SK-N-SH (cell line): ENCODE results near the gene FOXO1. TPM values are rescaled to one million over a fixed set of nuclear protein-coding genes. Genes with fewer than 3 reads are reported as not detected.

Experiments
- CTCF ChIA-PET: fragments of 300-600, 350-600 bp; formaldehyde crosslinking; extraction: SDS; loops from one replicate; lab custom pipeline; 2021; lab: Yijun Ruan, JAX
- POLR2A ChIA-PET: fragments of 350-600 bp; sonication (Branson Sonifier 250); formaldehyde crosslinking; extraction: SDS; loops from one replicate; lab custom pipeline; 2020; ENCODE audit warnings: antibody characterized with exemption, inconsistent platforms; lab: Yijun Ruan, JAX
- DNase-seq: peaks from one replicate; pipeline ENCODE4 v3.0.0; 2012
- H2AFZ ChIP-seq: fragments of 200-600 bp; sonication (generic); 2 replicates; pipeline ENCODE4 v1.8.1; 2016; ENCODE audit warnings: antibody characterized with exemption, mild to moderate bottlenecking, low read depth
- H3F3A ChIP-seq: fragments of 200-600 bp; sonication (generic); replicated peaks from 2 replicates; pipeline ENCODE3; 2016; ENCODE audit warnings: antibody characterized with exemption, mild to moderate bottlenecking; ENCODE audit not compliant: insufficient read depth
- H3K27ac ChIP-seq, 2 experiments: fragments of 200-500 bp in 1 of 2; fragments of 200-600 bp in 1 of 2; sonication (Bioruptor generic) in 1 of 2; sonication (generic), shearing (Covaris generic) in 1 of 2; 2 replicates each; pipeline versions ENCODE4 v1.5.1 to v1.6.1; 2014 to 2016; ENCODE audit warnings: low read depth in 2 of 2, inconsistent platforms in 1 of 2, low read length in 1 of 2, mild to moderate bottlenecking in 1 of 2, mixed read lengths in 1 of 2
- H3K27me3 ChIP-seq: fragments of 200-600 bp; sonication (generic), shearing (Covaris generic); 2 replicates; pipeline ENCODE4 v1.6.1; 2016; ENCODE audit warnings: mixed run types; ENCODE audit not compliant: insufficient read depth
- H3K36me3 ChIP-seq, 2 experiments: fragments of 200-500 bp in 1 of 2; fragments of 200-600 bp in 1 of 2; sonication (Bioruptor generic) in 1 of 2; sonication (generic) in 1 of 2; replicated peaks in 1 of 2; 2 replicates each; pipeline versions ENCODE3 to v1.5.1; 2014 to 2016; ENCODE audit warnings: low read length in 1 of 2, mild to moderate bottlenecking in 1 of 2; ENCODE audit not compliant: insufficient read depth in 2 of 2, control insufficient read depth in 1 of 2
- H3K4me1 ChIP-seq, 2 experiments: fragments of 200-500 bp in 1 of 2; fragments of 200-600 bp in 1 of 2; sonication (Bioruptor generic) in 1 of 2; sonication (generic), shearing (Covaris generic) in 1 of 2; 2 replicates each; pipeline versions ENCODE4 v1.5.1 to v1.6.1; 2014 to 2016; ENCODE audit warnings: low read depth in 1 of 2, low read length in 1 of 2, mixed run types in 1 of 2; ENCODE audit not compliant: insufficient read depth in 2 of 2, control insufficient read depth in 1 of 2
- H3K4me2 ChIP-seq: fragments of 200-600 bp; sonication (generic), shearing (Covaris generic); 2 replicates; pipeline ENCODE4 v1.6.1; 2017; ENCODE audit warnings: mixed run types
- H3K4me3 ChIP-seq, 2 experiments: fragments of 200-500 bp in 1 of 2; fragments of 200-600 bp in 1 of 2; sonication (Bioruptor generic) in 1 of 2; sonication (generic), shearing (Covaris generic) in 1 of 2; 2 replicates each; pipeline versions ENCODE4 v1.5.1 to v1.8.1; 2014 to 2016; ENCODE audit warnings: low read depth in 2 of 2, inconsistent platforms in 1 of 2, low read length in 1 of 2, mild to moderate bottlenecking in 1 of 2, mixed read lengths in 1 of 2, moderate library complexity in 1 of 2
- H3K79me2 ChIP-seq: fragments of 200-600 bp; sonication (generic); 2 replicates; pipeline ENCODE4 v1.8.1; 2017; ENCODE audit warnings: mild to moderate bottlenecking; ENCODE audit not compliant: insufficient read depth
- H3K9ac ChIP-seq: fragments of 200-600 bp; sonication (generic); 2 replicates; pipeline ENCODE4 v1.6.1; 2017; ENCODE audit warnings: mixed run types
- H3K9me2 ChIP-seq: fragments of 200-600 bp; sonication (generic); 2 replicates; pipeline ENCODE4 v1.6.1; 2017; ENCODE audit warnings: mixed run types
- H3K9me3 ChIP-seq: fragments of 200-600 bp; sonication (generic); 2 replicates; pipeline ENCODE4 v1.6.1; 2017; ENCODE audit warnings: mixed run types, mild to moderate bottlenecking, moderate library complexity
- H4K20me1 ChIP-seq: fragments of 200-600 bp; sonication (generic); 2 replicates; pipeline ENCODE4 v1.6.1; 2017; ENCODE audit warnings: mild to moderate bottlenecking, mixed run types; ENCODE audit not compliant: insufficient read depth
- CTCF ChIP-seq: fragments of 200-600 bp; sonication (generic); IDR thresholded peaks from 2 replicates; pipeline ENCODE4 v1.6.1; 2017; ENCODE audit warnings: antibody characterized with exemption, mild to moderate bottlenecking, moderate library complexity
- EP300 ChIP-seq, 2 experiments: IDR thresholded peaks; 2 replicates each; pipeline versions ENCODE4 v1.4.0 to v1.6.1; 2012; ENCODE audit warnings: borderline replicate concordance in 1 of 2, low read depth in 1 of 2, low read length in 1 of 2
- GATA2 ChIP-seq: sonication (generic); formaldehyde crosslinking; IDR thresholded peaks from 2 replicates; pipeline ENCODE4 v1.5.0; 2020; ENCODE audit warnings: mild to moderate bottlenecking, missing genetic modification reagents
- PBX3 ChIP-seq: IDR thresholded peaks from 2 replicates; pipeline ENCODE4; 2012
- SMC3 ChIP-seq: IDR thresholded peaks from 2 replicates; pipeline ENCODE4 v1.6.1; 2012; ENCODE audit warnings: low read depth, low read length, improper control_type of control experiment
- TCF12 ChIP-seq: IDR thresholded peaks from 2 replicates; pipeline ENCODE4 v1.4.0; 2012
- TEAD4 ChIP-seq: IDR thresholded peaks from 2 replicates; pipeline ENCODE4 v1.4.0; 2012; ENCODE audit warnings: mild to moderate bottlenecking, borderline replicate concordance; ENCODE audit not compliant: insufficient read depth
- YY1 ChIP-seq: IDR thresholded peaks from 2 replicates; pipeline ENCODE4 v1.4.0; 2012; ENCODE audit warnings: low read depth, mild to moderate bottlenecking
- WGBS: methylation state at CpG from one replicate; pipeline ENCODE4 v1.1.6; 2017; ENCODE audit warnings: low lambda C conversion rate; 5-methylcytosine and 5-hydroxymethylcytosine counted together
- polyA plus RNA-seq, 3 experiments: library from polyadenylated mRNA; depleted of rRNA; stranded (reverse); fragments of >200 nt; gene quantifications; 2 replicates each; pipeline ENCODE4 v1.2.3, GENCODE V29; 2012
- TF ChIP-seq, protein P1 (sequence below): IDR thresholded peaks from 2 replicates; pipeline ENCODE4 v1.4.0; 2012; ENCODE audit warnings: low read depth, borderline replicate concordance

The FOXO1 gene
- polyA plus RNA-seq, 1 of the 3 experiments (the other 2 are of a cell fraction): 1.8 TPM

- TF ChIP-seq, protein P1, sequence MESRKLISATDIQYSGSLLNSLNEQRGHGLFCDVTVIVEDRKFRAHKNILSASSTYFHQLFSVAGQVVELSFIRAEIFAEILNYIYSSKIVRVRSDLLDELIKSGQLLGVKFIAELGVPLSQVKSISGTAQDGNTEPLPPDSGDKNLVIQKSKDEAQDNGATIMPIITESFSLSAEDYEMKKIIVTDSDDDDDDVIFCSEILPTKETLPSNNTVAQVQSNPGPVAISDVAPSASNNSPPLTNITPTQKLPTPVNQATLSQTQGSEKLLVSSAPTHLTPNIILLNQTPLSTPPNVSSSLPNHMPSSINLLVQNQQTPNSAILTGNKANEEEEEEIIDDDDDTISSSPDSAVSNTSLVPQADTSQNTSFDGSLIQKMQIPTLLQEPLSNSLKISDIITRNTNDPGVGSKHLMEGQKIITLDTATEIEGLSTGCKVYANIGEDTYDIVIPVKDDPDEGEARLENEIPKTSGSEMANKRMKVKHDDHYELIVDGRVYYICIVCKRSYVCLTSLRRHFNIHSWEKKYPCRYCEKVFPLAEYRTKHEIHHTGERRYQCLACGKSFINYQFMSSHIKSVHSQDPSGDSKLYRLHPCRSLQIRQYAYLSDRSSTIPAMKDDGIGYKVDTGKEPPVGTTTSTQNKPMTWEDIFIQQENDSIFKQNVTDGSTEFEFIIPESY: no peak
- TF ChIP-seq YY1 (no peak), TCF12 (no peak), PBX3 (no peak)
Measured at GRCh38 chr13:40648841-40649240, 17.6 kb downstream of the FOXO1 start (continued).

GRCh38 chr13:40648040-40648439 is 18.4 kb downstream of the FOXO1 start:
- Histone ChIP-seq H3K27ac (no peak overlapping the region), H3K9ac (no peak overlapping the region), H3K9me2 (no peaks in the 10 kb centered on the region), H3K9me3 (no peaks in the 10 kb centered on the region), H3K4me2 (no peak overlapping the region), H3K4me1 (peaks cover 8 to 10% of the 10 kb centered on the region in 2 experiments; a peak in 3 of 4 replicates), H3F3A (no peaks in the 10 kb centered on the region), H4K20me1 (peaks cover 4% of the 10 kb centered on the region; the same call in 1 of the 2 replicates), H3K4me3 (no peak overlapping the region), H3K79me2 (peaks cover 32% of the 10 kb centered on the region; the same call in 1 of the 2 replicates), H2AFZ (no peak overlapping the region), H3K27me3 (no peaks in the 10 kb centered on the region), H3K36me3 (no peaks in the 10 kb centered on the region)
- WGBS: 39% methylated on average over 2 of the region's 2 CpGs
- TF ChIP-seq TCF12: 0 out of 2 replicates have a peak, but pooled peaks have one; percentile 6
- no peak for TF ChIP-seq TEAD4
- TF ChIP-seq SMC3: no peak
- TF ChIP-seq GATA2 (CRISPR knock-in tag): peak; percentile 46; the same call in 1 of the 2 replicates
- TF ChIP-seq CTCF: no peak
- TF ChIP-seq EP300 (IDR thresholded peaks at IDR 0.05; ENCODE audit: borderline replicate concordance in 1 of 2, low read depth in 1 of 2, low read length in 1 of 2): peak in 1 of 2 experiments; percentile 26; a peak in 1 of 4 replicates
- peak; percentile 33 for DNase-seq
- ChIA-PET CTCF (interaction anchor here (0.7 to 1.2 kb wide), 2 partner anchors 13 to 865 kb away, joined by 3 read pairs; no protein-coding TSS in a partner anchor), POLR2A (no interaction called here)
